Measurements from ENCODE around the gene GPER1. TPM values are rescaled to one million over a fixed set of nuclear protein-coding genes. Genes with fewer than 3 reads are reported as not detected.
A peak's percentile ranks its signal among the peaks of the same experiment; 100 is the strongest.

Gene GPER1
- total RNA-seq, 2 donors from 2014 or later = 0.24 to 1.1 TPM

DNA sequence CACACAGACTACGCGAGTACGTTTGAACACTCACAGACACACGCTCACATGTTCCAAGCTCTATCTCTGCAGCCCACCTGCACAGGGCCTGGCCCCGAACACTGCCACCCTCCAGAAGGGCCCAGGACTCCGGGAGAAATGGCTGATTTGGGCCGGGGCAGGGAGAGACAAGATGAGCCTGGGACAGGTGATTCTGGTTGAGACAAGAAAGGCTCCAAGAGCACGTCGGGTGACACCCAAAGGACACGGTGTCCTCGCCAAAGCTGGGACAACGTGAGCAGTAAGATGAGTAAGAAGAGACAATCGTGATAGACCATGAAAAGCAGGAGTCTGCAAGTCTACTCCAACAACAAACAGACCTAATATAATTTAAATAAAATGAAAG, 9.2 kb downstream of the GPER1 start:
- peaks cover 6% of the 10 kb centered on the region for H3K36me3 Mint-ChIP-seq (ENCODE audit: low read depth)
- no peaks in the 10 kb centered on the region for H3K27me3 Mint-ChIP-seq
- H3K4me1 Mint-ChIP-seq = no peaks in the 10 kb centered on the region

DNA sequence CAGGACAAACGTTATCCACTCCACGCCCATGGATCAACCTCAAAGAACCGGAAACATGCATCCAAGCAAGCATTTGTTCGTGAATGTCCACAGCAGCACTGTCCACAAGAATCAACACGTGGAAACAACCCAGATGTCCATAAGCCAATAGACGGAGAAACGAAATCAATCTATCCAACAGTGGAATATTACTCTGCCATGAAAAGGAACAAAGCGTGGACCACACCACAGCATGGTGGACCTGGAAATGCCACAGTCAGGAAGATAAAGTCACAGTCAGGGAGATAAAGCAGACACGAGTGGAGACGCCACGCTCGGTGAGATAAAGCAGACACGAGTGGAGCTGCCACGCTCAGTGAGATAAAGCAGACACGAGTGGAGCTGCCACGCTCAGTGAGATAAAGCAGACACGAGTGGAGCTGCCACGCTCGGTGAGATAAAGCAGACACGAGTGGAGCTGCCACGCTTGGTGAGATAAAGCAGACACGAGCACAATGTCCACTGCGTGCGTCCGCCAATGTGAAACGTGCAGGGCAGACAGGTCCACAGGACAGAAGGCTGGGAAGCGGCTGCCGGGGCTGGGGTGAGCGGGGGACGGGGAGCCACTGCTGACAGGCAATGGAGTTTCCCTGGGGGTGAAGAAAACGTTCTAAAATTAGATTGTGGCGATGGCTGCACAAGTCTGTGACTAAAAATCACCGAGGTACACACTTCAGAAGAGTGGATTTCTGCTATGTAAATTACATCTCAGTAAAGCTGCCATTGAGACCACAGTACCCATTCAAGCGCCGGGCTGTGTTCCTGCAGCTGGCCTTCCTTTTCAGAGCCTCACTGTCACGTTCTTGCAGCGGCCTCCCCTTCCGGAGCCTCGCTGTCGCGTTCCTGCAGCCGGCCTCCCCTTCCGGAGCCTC, 10.6 kb downstream of the GPER1 start:
- H3K27ac Mint-ChIP-seq = no peak overlapping the region
- no peak for ATAC-seq (replicated peaks)
- no peak overlapping the region for H3K4me3 Mint-ChIP-seq
- no peaks in the 10 kb centered on the region for H3K27me3 Mint-ChIP-seq
- H3K9me3 Mint-ChIP-seq = no peaks in the 10 kb centered on the region
- peaks cover 5% of the 10 kb centered on the region for H3K4me1 Mint-ChIP-seq
- H3K36me3 Mint-ChIP-seq (ENCODE audit: low read depth) = peaks cover 6% of the 10 kb centered on the region

More for the DNA sequence above, 9.2 kb downstream of the GPER1 start:
- no peaks in the 10 kb centered on the region for H3K9me3 Mint-ChIP-seq
- ATAC-seq (replicated peaks) = no peak
- no peak overlapping the region for H3K27ac Mint-ChIP-seq
- H3K4me3 Mint-ChIP-seq = no peak overlapping the region

DNA sequence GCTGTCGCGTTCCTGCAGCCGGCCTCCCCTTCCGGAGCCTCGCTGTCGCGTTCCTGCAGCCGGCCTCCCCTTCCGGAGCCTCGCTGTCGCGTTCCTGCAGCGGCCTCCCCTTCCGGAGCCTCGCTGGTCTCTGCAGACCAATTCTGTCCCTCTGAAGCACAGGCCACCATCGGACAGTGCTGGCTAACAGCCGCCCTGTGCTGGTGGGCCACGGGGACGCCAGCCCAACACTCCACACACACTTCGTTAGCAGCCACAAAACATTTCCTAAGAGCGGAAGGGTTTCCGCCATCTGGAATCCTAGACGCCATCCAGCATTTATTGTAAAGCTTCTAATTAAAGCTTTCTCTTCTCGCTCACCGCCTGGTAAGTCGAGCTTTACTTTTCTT, 11.2 kb downstream of the GPER1 start:
- peaks cover 7% of the 10 kb centered on the region for H3K4me1 Mint-ChIP-seq
- no peak for ATAC-seq (replicated peaks)
- H3K4me3 Mint-ChIP-seq = no peak overlapping the region
- no peaks in the 10 kb centered on the region for H3K27me3 Mint-ChIP-seq
- peaks cover 6% of the 10 kb centered on the region for H3K36me3 Mint-ChIP-seq (ENCODE audit: low read depth)
- no peaks in the 10 kb centered on the region for H3K9me3 Mint-ChIP-seq
- no peak overlapping the region for H3K27ac Mint-ChIP-seq

DNA sequence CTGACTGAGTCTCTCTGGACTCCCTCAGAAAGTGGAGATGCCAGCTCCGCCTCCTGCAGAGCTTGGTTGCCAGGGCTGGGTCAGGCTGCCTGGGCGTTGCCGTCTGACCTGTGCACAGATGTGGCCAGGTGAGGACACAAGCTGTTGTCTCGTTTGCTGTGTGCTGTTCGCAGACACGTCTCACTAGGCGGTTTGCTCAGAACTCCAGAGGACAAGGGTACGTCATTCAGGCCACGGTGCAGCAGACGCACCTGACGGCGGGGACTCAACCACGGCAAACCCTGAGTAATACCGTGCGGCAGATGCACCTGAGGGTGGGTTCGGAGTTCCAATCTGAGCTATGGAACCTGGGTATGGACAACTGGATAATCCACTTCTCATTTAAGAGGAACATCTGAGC, 11.7 kb downstream of the GPER1 start:
- H3K4me1 Mint-ChIP-seq = peaks cover 7% of the 10 kb centered on the region
- no peak for ATAC-seq (replicated peaks)
- no peak overlapping the region for H3K27ac Mint-ChIP-seq
- no peak overlapping the region for H3K4me3 Mint-ChIP-seq
- no peaks in the 10 kb centered on the region for H3K9me3 Mint-ChIP-seq
- peaks cover 6% of the 10 kb centered on the region for H3K36me3 Mint-ChIP-seq (ENCODE audit: low read depth)
- no peaks in the 10 kb centered on the region for H3K27me3 Mint-ChIP-seq

DNA sequence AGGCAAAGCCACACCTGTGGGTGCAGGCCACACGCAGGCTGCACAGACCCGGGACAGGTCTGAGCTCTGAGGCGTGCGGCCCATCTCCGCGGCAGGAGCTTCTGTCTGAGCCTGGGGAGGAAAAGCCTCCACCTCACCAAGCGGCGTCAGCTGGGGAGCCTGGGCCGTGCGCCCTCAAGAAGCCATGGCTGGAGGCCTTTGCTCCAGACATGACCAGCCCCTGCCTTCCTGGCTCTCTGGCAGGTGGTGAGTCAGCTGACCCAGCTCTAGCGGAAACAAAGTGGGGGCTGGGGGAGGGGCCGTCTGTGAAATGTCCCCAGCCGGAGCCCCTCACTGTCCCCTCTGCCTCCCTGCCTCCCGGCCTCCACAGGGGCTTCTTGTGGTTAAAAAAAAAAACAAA, 12.5 kb downstream of the GPER1 start:
- Mint-ChIP-seq H3K4me1 (peaks cover 7% of the 10 kb centered on the region), H3K27me3 (no peaks in the 10 kb centered on the region), H3K27ac (no peak overlapping the region), H3K9me3 (no peaks in the 10 kb centered on the region), H3K36me3 (ENCODE audit: low read depth) (peaks cover 6% of the 10 kb centered on the region), H3K4me3 (no peak overlapping the region)
- no peak for ATAC-seq (replicated peaks)

DNA sequence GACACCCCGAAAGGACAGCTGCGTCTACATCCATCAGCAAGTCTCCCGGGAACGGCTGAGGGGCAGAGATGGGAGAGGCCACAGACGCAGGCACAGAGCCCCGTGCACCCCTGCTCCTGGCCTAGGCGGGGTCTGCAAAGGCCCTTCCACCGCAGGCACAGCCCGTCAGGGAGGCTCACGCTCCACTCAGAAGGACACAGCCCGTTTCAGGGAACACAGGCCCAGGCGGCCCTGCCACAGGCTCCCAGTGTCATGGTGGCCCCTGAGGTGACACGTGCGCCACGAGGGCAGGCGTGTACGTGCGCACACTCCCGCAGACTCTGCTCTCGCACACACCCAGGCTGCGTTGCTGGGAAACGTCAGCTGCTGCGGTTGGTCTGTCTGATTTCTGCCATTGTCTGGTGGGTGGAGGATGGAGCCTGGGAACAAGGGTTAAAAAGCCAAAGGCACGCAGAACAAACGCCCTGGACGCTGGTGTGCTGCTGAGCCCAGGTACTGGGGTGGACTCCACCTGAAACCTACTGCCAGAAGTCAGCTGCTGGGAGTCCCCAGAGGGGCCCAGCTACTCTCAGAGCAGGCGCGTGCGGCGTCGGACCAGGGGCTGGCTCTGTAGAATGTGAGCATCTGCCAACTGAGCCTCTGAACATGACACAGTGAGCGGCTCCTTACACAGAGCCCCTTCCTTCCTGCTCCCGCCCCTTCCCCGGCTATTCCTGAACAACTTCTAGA, 13.1 kb downstream of the GPER1 start:
- ATAC-seq (replicated peaks) = no peak
- Mint-ChIP-seq H3K4me3 (no peak overlapping the region), H3K36me3 (ENCODE audit: low read depth) (peaks cover 6% of the 10 kb centered on the region), H3K27ac (no peak overlapping the region), H3K27me3 (no peaks in the 10 kb centered on the region), H3K9me3 (no peaks in the 10 kb centered on the region), H3K4me1 (peaks cover 7% of the 10 kb centered on the region)

DNA sequence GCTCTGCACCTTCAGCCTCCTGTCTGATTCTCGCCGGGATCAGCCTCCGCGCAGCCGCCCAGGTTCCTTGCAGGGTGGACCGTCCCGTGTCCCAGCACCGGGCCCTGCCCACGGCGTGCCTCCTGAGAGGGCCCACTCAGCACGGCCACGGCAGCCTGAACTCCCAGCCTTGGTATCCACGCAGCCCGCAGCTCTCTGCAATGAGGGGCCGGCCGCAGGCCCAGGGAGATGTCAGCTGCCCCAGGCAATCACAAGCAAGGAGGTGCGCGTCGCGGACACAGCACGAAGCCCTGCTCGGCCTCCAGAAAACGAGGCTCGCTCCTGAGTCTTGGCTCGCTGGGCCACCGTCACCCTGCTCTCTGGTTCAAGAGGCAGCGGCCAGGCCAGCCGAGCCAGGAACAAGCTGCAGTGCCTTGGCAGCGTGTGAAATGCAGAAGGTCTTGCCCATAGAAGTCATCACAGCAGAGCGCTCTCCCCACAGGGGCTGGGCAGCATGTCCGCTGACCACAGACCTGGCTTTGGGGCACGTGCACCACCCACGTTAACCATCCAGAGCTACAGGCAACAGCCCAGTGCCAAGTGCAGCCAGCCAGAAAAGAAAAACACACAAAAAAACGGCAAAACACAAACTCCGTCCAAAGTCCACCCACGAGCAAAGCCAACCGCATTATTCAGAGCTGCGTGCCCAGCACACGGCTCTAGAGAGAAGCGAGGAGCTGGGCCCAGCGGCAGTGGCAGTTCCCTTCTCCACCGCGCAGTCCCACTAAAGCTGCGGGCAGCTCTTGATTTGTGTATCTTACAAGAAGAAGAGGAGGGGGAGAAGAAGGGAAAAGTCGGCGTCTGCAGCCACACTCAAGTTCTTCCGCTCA, 13.9 kb downstream of the GPER1 start:
- Mint-ChIP-seq H3K27ac (no peak overlapping the region), H3K4me1 (peaks cover 7% of the 10 kb centered on the region), H3K9me3 (no peaks in the 10 kb centered on the region), H3K4me3 (peak overlapping the region; percentile 31), H3K27me3 (no peaks in the 10 kb centered on the region), H3K36me3 (ENCODE audit: low read depth) (peaks cover 6% of the 10 kb centered on the region)
- ATAC-seq (replicated peaks) = no peak

DNA sequence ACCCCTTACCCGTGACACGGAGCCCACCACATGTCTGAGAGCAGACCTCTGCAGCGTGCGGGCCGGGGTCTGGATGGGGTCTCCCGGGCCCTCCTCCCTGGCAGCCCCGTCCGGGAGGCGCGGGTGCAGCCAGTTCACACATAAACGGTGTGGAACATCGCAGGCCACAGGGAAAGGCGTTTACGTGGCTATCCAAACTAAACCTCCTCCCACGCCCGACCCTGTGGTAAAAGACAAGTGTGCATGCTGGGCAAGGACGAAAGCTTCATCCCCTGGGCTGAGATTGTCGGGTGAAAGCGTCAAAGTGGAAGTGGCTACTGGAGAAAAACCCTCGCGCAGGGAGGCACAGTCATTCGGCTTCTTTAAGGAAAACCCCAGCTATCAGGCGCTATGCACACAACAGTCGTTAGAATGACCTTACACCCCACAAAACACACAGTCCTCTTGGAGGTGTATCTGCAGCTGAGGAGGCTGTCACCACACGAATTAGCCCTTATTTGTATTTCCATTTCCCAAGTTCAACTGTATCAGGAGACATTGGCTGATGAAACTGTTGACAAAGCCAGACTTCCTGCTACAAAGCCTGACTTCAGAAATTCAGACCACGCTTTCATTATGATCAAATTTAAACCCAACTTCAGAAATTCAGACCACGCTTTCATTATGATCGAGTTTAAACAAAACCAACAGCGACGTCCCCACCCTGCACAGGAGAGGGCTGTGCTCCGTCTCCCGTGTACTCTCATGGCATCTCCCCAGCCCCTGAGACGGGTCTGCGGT, 15.3 kb downstream of the GPER1 start:
- H3K36me3 Mint-ChIP-seq (ENCODE audit: low read depth) = peaks cover 3% of the 10 kb centered on the region
- ATAC-seq (replicated peaks) = peak; percentile 85
- H3K27me3 Mint-ChIP-seq = no peaks in the 10 kb centered on the region
- H3K27ac Mint-ChIP-seq = peak overlapping the region; percentile 87
- peaks cover 7% of the 10 kb centered on the region for H3K4me1 Mint-ChIP-seq
- no peaks in the 10 kb centered on the region for H3K9me3 Mint-ChIP-seq
- peak overlapping the region; percentile 70 for H3K4me3 Mint-ChIP-seq

DNA sequence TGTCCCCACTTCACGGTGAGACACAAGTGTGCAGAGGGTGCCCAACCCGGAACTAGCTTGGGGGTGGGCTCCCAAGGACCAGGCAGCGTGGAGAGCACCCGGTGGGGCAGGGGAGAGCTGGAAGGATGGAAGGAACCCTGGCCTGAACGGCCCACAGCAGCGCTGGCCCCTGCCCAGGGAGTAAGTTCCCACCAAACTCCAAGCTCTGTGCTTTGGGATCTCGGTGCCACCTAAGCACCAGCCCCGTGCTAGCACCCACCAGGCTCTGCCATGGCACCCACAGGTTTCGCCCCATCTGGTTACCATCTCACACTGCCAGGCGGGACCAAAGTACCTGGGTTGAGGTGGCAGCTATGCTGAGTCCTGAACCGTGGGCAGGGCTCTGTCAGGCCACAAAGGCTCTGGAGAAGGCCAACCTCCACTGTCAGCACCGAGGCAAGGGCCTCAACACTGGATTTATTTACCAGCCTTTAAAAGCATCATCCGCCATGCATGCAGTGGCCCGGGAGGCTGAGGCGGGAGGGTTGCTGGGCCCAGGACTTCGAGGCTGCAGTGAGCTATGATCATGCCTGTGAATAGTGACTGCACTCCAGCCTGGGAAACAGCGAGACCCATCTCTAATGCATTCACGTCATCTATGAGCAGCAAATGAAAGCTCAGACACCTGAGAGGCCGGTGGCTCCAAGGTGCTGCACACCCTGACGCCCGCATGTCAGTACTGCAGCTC, 16.0 kb downstream of the GPER1 start:
- H3K27ac Mint-ChIP-seq = peak overlapping the region; percentile 87
- ATAC-seq (replicated peaks) = peak; percentile 12
- no peaks in the 10 kb centered on the region for H3K36me3 Mint-ChIP-seq (ENCODE audit: low read depth)
- peaks cover 7% of the 10 kb centered on the region for H3K4me1 Mint-ChIP-seq
- H3K9me3 Mint-ChIP-seq = no peaks in the 10 kb centered on the region
- H3K4me3 Mint-ChIP-seq = peak overlapping the region; percentile 70
- H3K27me3 Mint-ChIP-seq = no peaks in the 10 kb centered on the region

DNA sequence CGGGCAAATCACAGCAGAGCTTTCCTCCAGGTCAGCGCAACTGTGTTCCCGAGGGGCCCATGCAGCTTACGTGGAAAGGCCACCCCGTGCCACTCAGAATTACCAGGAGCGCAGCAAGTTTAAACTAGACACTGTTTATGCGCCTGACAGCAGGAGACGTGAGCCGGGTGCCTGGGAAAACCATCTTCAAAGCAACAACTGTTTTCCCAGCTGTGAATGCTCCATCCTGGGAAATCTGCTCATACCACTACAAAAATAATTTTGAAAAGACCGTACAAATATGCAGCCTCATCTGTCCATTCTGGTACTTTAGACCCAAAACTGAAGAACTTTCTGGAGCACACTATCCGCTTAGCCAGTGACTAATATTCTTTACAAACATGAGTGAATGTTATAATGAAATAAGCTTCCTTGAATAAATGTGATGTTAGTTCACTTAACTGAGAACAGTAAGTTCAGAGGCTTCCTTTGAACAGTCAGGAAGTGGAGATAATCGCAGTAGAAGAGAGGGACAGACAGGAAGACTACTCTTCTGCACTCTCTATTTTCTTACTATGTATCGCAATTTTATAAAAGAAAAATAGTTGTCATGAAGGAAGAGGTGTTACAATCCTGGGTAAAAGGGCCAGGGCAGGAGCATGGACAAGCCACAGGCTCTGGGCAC, 16.7 kb downstream of the GPER1 start:
- H3K4me3 Mint-ChIP-seq = no peak overlapping the region
- H3K4me1 Mint-ChIP-seq = peaks cover 7% of the 10 kb centered on the region
- no peak for ATAC-seq (replicated peaks)
- H3K27ac Mint-ChIP-seq = no peak overlapping the region
- no peaks in the 10 kb centered on the region for H3K9me3 Mint-ChIP-seq
- no peaks in the 10 kb centered on the region for H3K36me3 Mint-ChIP-seq (ENCODE audit: low read depth)
- no peaks in the 10 kb centered on the region for H3K27me3 Mint-ChIP-seq

DNA sequence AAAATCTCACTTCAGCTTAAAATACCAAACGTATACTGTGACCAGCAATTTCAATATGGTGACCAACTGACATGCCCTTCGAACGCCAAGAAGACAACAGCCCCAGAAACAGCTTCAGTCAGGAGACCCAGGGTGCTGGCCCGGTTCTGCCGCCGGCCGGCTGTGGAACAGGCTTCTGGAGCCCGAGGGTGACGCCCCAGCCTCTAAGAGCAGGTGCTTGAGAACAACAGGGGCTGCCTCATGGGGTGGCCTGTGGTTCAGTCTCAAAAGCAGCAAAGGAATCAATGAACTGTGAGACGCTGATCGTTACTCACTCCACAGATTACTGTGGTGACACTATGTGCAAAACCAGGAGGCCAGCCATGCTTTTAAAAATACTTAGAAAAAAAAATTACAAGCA, 17.3 kb downstream of the GPER1 start:
- H3K4me1 Mint-ChIP-seq = peaks cover 7% of the 10 kb centered on the region
- no peak for ATAC-seq (replicated peaks)
- no peak overlapping the region for H3K27ac Mint-ChIP-seq
- H3K4me3 Mint-ChIP-seq = no peak overlapping the region
- no peaks in the 10 kb centered on the region for H3K27me3 Mint-ChIP-seq
- H3K9me3 Mint-ChIP-seq = no peaks in the 10 kb centered on the region
- H3K36me3 Mint-ChIP-seq (ENCODE audit: low read depth) = no peaks in the 10 kb centered on the region

DNA sequence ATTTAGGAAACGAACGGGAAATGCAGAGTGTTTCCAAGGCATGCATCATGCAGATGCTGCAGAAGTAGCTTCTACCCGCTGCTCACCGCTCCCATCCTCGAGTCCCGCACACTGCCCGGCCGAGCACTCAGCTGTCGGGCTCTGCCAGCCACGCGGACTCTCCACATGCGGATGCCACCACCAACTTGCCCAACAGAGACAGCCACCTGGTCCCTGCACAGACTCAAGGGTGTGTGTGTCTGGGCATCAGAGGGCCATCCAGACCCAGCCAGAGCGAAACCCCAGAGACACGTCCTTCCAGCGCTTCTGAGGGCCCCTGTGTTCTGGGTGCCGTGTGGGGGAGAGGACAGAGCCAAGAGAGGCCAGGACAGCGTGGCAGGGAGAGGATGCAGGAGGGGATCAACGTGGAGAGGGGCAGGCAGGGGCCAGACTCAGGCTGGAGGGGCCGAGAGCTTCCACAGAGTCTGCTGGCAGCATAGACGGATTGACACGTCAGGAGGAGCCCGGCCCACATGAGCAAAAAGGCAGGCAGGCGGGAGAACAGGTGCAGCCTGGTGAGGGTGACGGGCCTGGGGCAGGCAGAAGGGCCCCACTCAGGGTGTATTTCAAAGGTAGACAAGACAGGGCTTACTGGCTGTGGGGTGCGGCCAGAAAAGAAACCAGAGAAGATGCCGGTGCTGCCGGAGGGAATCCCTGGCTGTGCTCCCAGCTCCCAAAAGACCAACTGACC, 18.3 kb downstream of the GPER1 start:
- H3K27ac Mint-ChIP-seq = no peak overlapping the region
- H3K9me3 Mint-ChIP-seq = no peaks in the 10 kb centered on the region

More for the DNA sequence above, 18.3 kb downstream of the GPER1 start:
- Mint-ChIP-seq H3K4me3 (no peak overlapping the region), H3K4me1 (peaks cover 7% of the 10 kb centered on the region), H3K36me3 (ENCODE audit: low read depth) (no peaks in the 10 kb centered on the region), H3K27me3 (no peaks in the 10 kb centered on the region)
- no peak for ATAC-seq (replicated peaks)
